HEK293 (cell line): Measurements from ENCODE around the gene C2CD2.
"Not testable (repeated sequence)": the region's sequence is repeated elsewhere in the genome, so short reads cannot be mapped to it uniquely, and the experiment has no call there.

Source experiments
- CTCF ChIA-PET: fragments of 350-600 bp; formaldehyde crosslinking; extraction: SDS; loops from one replicate; lab custom pipeline; 2021; ENCODE audit warnings: antibody characterized with exemption; lab: Yijun Ruan, JAX
- POLR2A ChIA-PET: fragments of 300-600 bp; formaldehyde crosslinking; extraction: SDS; loops from one replicate; lab custom pipeline; 2020; ENCODE audit warnings: antibody characterized with exemption, inconsistent platforms; lab: Yijun Ruan, JAX
- H3K27ac ChIP-seq: fragments of 200-500 bp; sonication (Bioruptor generic); 2 replicates; pipeline ENCODE4 v1.5.1; 2014; ENCODE audit warnings: low read depth, low read length, control low read depth, inconsistent platforms; ENCODE audit errors: extremely low read depth
- H3K36me3 ChIP-seq, 2 experiments: fragments of 200-500 bp in 1 of 2; sonication (Bioruptor generic) in 1 of 2; 1 replicate in 1 of 2; 2 replicates in 1 of 2; pipeline ENCODE4 v1.5.1; 2014 to 2017; ENCODE audit warnings: inconsistent platforms in 2 of 2, low read length in 2 of 2; ENCODE audit not compliant: control insufficient read depth in 2 of 2, insufficient read depth in 1 of 2
- H3K4me1 ChIP-seq: fragments of 200-500 bp; sonication (Bioruptor generic); 2 replicates; pipeline ENCODE4 v1.5.1; 2014; ENCODE audit warnings: mild to moderate bottlenecking, low read length, inconsistent platforms; ENCODE audit not compliant: control insufficient read depth, insufficient read depth
- H3K4me3 ChIP-seq: 2 replicates; pipeline ENCODE4 v1.5.1; 2011; ENCODE audit warnings: low read depth, mild to moderate bottlenecking, control low read depth, low read length, moderate library complexity
- H3K9me3 ChIP-seq: fragments of 200-500 bp; sonication (Bioruptor generic); 2 replicates; pipeline ENCODE4 v1.5.1; 2014; ENCODE audit warnings: low read depth, low read length, inconsistent platforms; ENCODE audit not compliant: control insufficient read depth, insufficient read depth
- EGR2 ChIP-seq: fragments of 450-650 bp; formaldehyde crosslinking; IDR thresholded peaks from 2 replicates; pipeline ENCODE4 v1.5.1; 2016; ENCODE audit warnings: low read depth, missing biosample characterization, missing genetic modification characterization
- HOXC10 ChIP-seq: sonication (generic); formaldehyde crosslinking; IDR thresholded peaks from 2 replicates; pipeline ENCODE4 v1.8.1; 2023; ENCODE audit warnings: mild to moderate bottlenecking, missing genetic modification reagents
- MYNN ChIP-seq: fragments of 450-650 bp; formaldehyde crosslinking; IDR thresholded peaks from 2 replicates; pipeline ENCODE4 v1.5.1; 2016; ENCODE audit warnings: missing biosample characterization, missing genetic modification characterization, borderline replicate concordance
- RBAK ChIP-seq: fragments of 450-650 bp; formaldehyde crosslinking; IDR thresholded peaks from 2 replicates; pipeline ENCODE4 v1.5.1; 2016; ENCODE audit warnings: missing biosample characterization, missing genetic modification characterization
- REPIN1 ChIP-seq: fragments of 450-650 bp; formaldehyde crosslinking; IDR thresholded peaks from 2 replicates; pipeline ENCODE4 v1.5.1; 2017; ENCODE audit warnings: missing biosample characterization, missing genetic modification characterization, low read depth
- SETDB1 ChIP-seq: IDR thresholded peaks from one replicate; pipeline ENCODE4 v1.6.1; 2017; ENCODE audit warnings: mild to moderate bottlenecking, low read length, moderate library complexity, mixed read lengths; ENCODE audit not compliant: insufficient read length
- TRIM28 ChIP-seq: IDR thresholded peaks from 2 replicates; pipeline ENCODE4 v1.6.1; 2011; ENCODE audit warnings: low read length, control low read depth, borderline replicate concordance
- ZFHX2 ChIP-seq: fragments of 450-650 bp; formaldehyde crosslinking; conservative IDR thresholded peaks from 2 replicates; pipeline ENCODE4 v1.5.1; 2016; ENCODE audit warnings: missing biosample characterization, missing genetic modification characterization
- ZFP37 ChIP-seq: fragments of 450-650 bp; formaldehyde crosslinking; IDR thresholded peaks from 2 replicates; pipeline ENCODE4 v1.5.1; 2016; ENCODE audit warnings: missing biosample characterization, missing genetic modification characterization
- ZNF133 ChIP-seq: fragments of 450-650 bp; formaldehyde crosslinking; IDR thresholded peaks from 2 replicates; pipeline ENCODE4 v1.5.1; 2016; ENCODE audit warnings: missing biosample characterization, missing genetic modification characterization
- ZNF169 ChIP-seq: fragments of 450-650 bp; formaldehyde crosslinking; IDR thresholded peaks from 2 replicates; pipeline ENCODE4 v1.5.1; 2016; ENCODE audit warnings: missing biosample characterization, missing genetic modification characterization
- ZNF174 ChIP-seq: fragments of 450-650 bp; formaldehyde crosslinking; IDR thresholded peaks from 2 replicates; pipeline ENCODE4 v1.5.0; 2017; ENCODE audit warnings: missing biosample characterization, mild to moderate bottlenecking, missing genetic modification characterization
- ZNF223 ChIP-seq: fragments of 450-650 bp; formaldehyde crosslinking; IDR thresholded peaks from 2 replicates; pipeline ENCODE4 v1.5.1; 2016; ENCODE audit warnings: missing biosample characterization, missing genetic modification characterization
- ZNF24 ChIP-seq: fragments of 450-650 bp; formaldehyde crosslinking; IDR thresholded peaks from 2 replicates; pipeline ENCODE4 v1.5.1; 2016; ENCODE audit warnings: missing biosample characterization, missing genetic modification characterization
- ZNF324 ChIP-seq: fragments of 450-650 bp; formaldehyde crosslinking; IDR thresholded peaks from 2 replicates; pipeline ENCODE4 v1.5.1; 2016; ENCODE audit warnings: missing biosample characterization, missing genetic modification characterization
- ZNF560 ChIP-seq: fragments of 450-650 bp; formaldehyde crosslinking; IDR thresholded peaks from 2 replicates; pipeline ENCODE4 v1.5.1; 2017; ENCODE audit warnings: missing biosample characterization, missing genetic modification characterization, borderline replicate concordance
- ZNF585B ChIP-seq: fragments of 450-650 bp; formaldehyde crosslinking; IDR thresholded peaks from 2 replicates; pipeline ENCODE4 v1.5.1; 2016; ENCODE audit warnings: missing biosample characterization, missing genetic modification characterization
- ZNF624 ChIP-seq: fragments of 450-650 bp; formaldehyde crosslinking; IDR thresholded peaks from 2 replicates; pipeline ENCODE4 v1.5.1; 2017; ENCODE audit warnings: missing biosample characterization, missing genetic modification characterization
- ZNF629 ChIP-seq: fragments of 450-650 bp; formaldehyde crosslinking; IDR thresholded peaks from 2 replicates; pipeline ENCODE4 v1.5.1; 2017; ENCODE audit warnings: missing biosample characterization, missing genetic modification characterization
- ZNF677 ChIP-seq: fragments of 450-650 bp; IDR thresholded peaks from 2 replicates; pipeline ENCODE4 v1.5.0; 2018; ENCODE audit warnings: missing biosample characterization, mild to moderate bottlenecking, missing genetic modification characterization, moderate library complexity
- ZNF692 ChIP-seq: fragments of 450-650 bp; formaldehyde crosslinking; IDR thresholded peaks from 2 replicates; pipeline ENCODE4 v1.5.1; 2016; ENCODE audit warnings: missing biosample characterization, missing genetic modification characterization
- ZNF777 ChIP-seq: fragments of 450-650 bp; formaldehyde crosslinking; IDR thresholded peaks from 2 replicates; pipeline ENCODE4 v1.5.1; 2017; ENCODE audit warnings: missing biosample characterization, missing genetic modification characterization, borderline replicate concordance
- ZXDB ChIP-seq: fragments of 450-650 bp; formaldehyde crosslinking; IDR thresholded peaks from 2 replicates; pipeline ENCODE4 v1.5.1; 2016; ENCODE audit warnings: missing biosample characterization, missing genetic modification characterization

C2CD2 gene

GRCh38 chr21:41997657-41998056 lies 43.8 kb upstream of the C2CD2 start:
- Histone ChIP-seq H3K9me3 (no peaks in the 10 kb centered on the region), H3K4me3 (no peak overlapping the region), H3K4me1 (no peaks in the 10 kb centered on the region), H3K36me3 (peaks cover 33 to 76% of the 10 kb centered on the region in 2 experiments), H3K27ac (no peak overlapping the region)
- no peak for TF ChIP-seq ZNF324 (tag by site-specific recombination)
- no peak for TF ChIP-seq ZNF560
- no peak for TF ChIP-seq ZNF624 (tag by site-specific recombination)
- no peak for TF ChIP-seq HOXC10 (CRISPR knock-in tag)
- no peak for TF ChIP-seq ZNF777
- no peak for TF ChIP-seq ZNF24
- no peak for TF ChIP-seq MYNN (tag by site-specific recombination)
- TF ChIP-seq ZNF677 (tag by site-specific recombination) = no peak
- TF ChIP-seq ZNF692 (tag by site-specific recombination) = no peak
- ChIA-PET POLR2A (interaction anchor here (0.7 kb wide), 1 partner anchor 9 kb away, joined by 3 read pairs; no protein-coding TSS in a partner anchor), CTCF (interaction anchor here (1.2 kb wide), 1 partner anchor 1648 kb away, joined by 4 read pairs; no protein-coding TSS in a partner anchor)

GRCh38 chr21:41995577-41995976 lies 41.8 kb upstream of the C2CD2 start:
- no peak overlapping the region for H3K27ac ChIP-seq
- CTCF ChIA-PET = no interaction called here
- no peak overlapping the region for H3K4me3 ChIP-seq
- H3K9me3 ChIP-seq = no peaks in the 10 kb centered on the region
- H3K4me1 ChIP-seq = no peaks in the 10 kb centered on the region
- no peak for TF ChIP-seq ZNF133 (tag by site-specific recombination)
- TF ChIP-seq TRIM28 = peak; percentile 56; the same call in 1 of the 2 replicates
- TF ChIP-seq SETDB1 = peak; percentile 79
- no peak for TF ChIP-seq ZNF560
- no peak for TF ChIP-seq ZXDB
- no peak for TF ChIP-seq RBAK (tag by site-specific recombination)
- peak; percentile 100 for TF ChIP-seq ZNF585B (tag by site-specific recombination)
- TF ChIP-seq ZNF629 = no peak
- TF ChIP-seq REPIN1 (tag by site-specific recombination) = no peak
- POLR2A ChIA-PET = no interaction called here
- H3K36me3 ChIP-seq = peaks cover 44 to 77% of the 10 kb centered on the region in 2 experiments

- H3K27ac ChIP-seq, H3K4me3 ChIP-seq, H3K9me3 ChIP-seq, POLR2A ChIA-PET, CTCF ChIA-PET, H3K4me1 ChIP-seq: not testable (repeated sequence)
- peaks cover 46 to 71% of the 10 kb centered on the region in 2 experiments for H3K36me3 ChIP-seq
- TF ChIP-seq ZFHX2 (tag by site-specific recombination) (0 out of 2 replicates have a peak, but pooled peaks have one; percentile 35), EGR2 (tag by site-specific recombination) (peak; percentile 50; the same call in 1 of the 2 replicates)
These were observed 40.8 kb upstream of the C2CD2 start for GRCh38 chr21:41994613-41995012.

GRCh38 chr21:41993744-41994143 lies 39.9 kb upstream of the C2CD2 start:
- Histone ChIP-seq H3K4me1 (no peaks in the 10 kb centered on the region), H3K4me3 (no peak overlapping the region), H3K27ac (no peak overlapping the region), H3K9me3 (no peaks in the 10 kb centered on the region), H3K36me3 (peaks cover 48 to 64% of the 10 kb centered on the region in 2 experiments)
- ChIA-PET CTCF (interaction anchor here (0.5 to 0.6 kb wide), 2 partner anchors 11 to 12 kb away, joined by 3 to 4 read pairs; no protein-coding TSS in a partner anchor), POLR2A (no interaction called here)
- TF ChIP-seq ZNF223 (tag by site-specific recombination) (no peak), ZFP37 (tag by site-specific recombination) (no peak), ZNF174 (tag by site-specific recombination) (no peak), ZNF169 (tag by site-specific recombination) (no peak)
